Psoas muscle (tissue), 8 donors: ENCODE results near the gene GABBR2. TPM values are rescaled to one million over a fixed set of nuclear protein-coding genes. Genes with fewer than 3 reads are reported as not detected.

Source experiments
- ATAC-seq, 4 donors: fragments of 200-7000 bp; cut with Tn5 transposase; one replicate each; pipeline ENCODE4 v1.9.1; 2020; ENCODE audit warnings: moderate library complexity in 3 of 4, mild to moderate bottlenecking in 2 of 4
- DNase-seq, 2 donors: peaks; one replicate each; pipeline ENCODE4 v3.0.0-alpha.2; 2020
- H3K27ac ChIP-seq: fragments of 200-600 bp; one replicate; pipeline ENCODE4 v1.8.0; 2022
- H3K27me3 ChIP-seq, 3 donors: fragments of 200-600 bp in 1 of 3; one replicate each; pipeline versions ENCODE4 v1.6.1 to v1.8.0; 2013 to 2022; ENCODE audit warnings: low read length in 2 of 3, mild to moderate bottlenecking in 2 of 3, moderate library complexity in 1 of 3; ENCODE audit not compliant: insufficient read depth in 3 of 3
- H3K36me3 ChIP-seq, 2 donors: fragments of 200-600 bp in 1 of 2; one replicate each; pipeline versions ENCODE4 v1.6.1 to v1.8.0; 2013 to 2022; ENCODE audit warnings: low read depth in 1 of 2, mild to moderate bottlenecking in 1 of 2, moderate library complexity in 1 of 2; ENCODE audit not compliant: insufficient read depth in 1 of 2
- H3K4me1 ChIP-seq: fragments of 200-600 bp; one replicate; pipeline ENCODE4 v1.8.0; 2022
- H3K4me3 ChIP-seq: fragments of 200-600 bp; one replicate; pipeline ENCODE4 v1.8.0; 2022; ENCODE audit warnings: mild to moderate bottlenecking
- H3K9me3 ChIP-seq: fragments of 200-600 bp; one replicate; pipeline ENCODE4 v1.8.0; 2022
- WGBS, 3 donors: extraction: QIAGEN DNeasy Blood & Tissue Kit; methylation state at CpG; one replicate each; pipeline versions ENCODE4 v1.1.6 to v1.1.7; 2013; 5-methylcytosine and 5-hydroxymethylcytosine counted together
- intact Hi-C, 2 donors: fragments of 100-400 bp; cut with DNase I; formaldehyde crosslinking; loops; one replicate each; pipeline versions ENCODE4 v1.11.0 to v1.14.2; 2022
- polyA plus RNA-seq, 3 donors: library from polyadenylated mRNA; stranded (reverse); fragments of 200-250 nt; gene quantifications; one replicate each; pipeline ENCODE4 v1.2.3, GENCODE V29; 2013
- total RNA-seq, 4 donors: library from RNA; stranded (reverse); fragmentation: NEBNext Ultra II Directional in 2 of 4; extraction: Animal tissue kit (Norgen Biotek cat#: 25700) in 2 of 4; gene quantifications; one replicate each; pipeline versions ENCODE4 v1.2.1 to v1.2.4, GENCODE V29; 2021 to 2023
- TF ChIP-seq, protein P1 (sequence below): fragments of 200-600 bp; IDR thresholded peaks from one replicate; pipeline ENCODE4 v1.8.0; 2022; ENCODE audit warnings: antibody characterized with exemption
- donor health status: healthy with polysubstance abuse.
- donor health status: DM: no; HTN: no; CAD: no; lungs with moderate emphysema.
- donor health status: Bipolar disorder and iron deficiency.
- donor health status: healthy.
- donor health status: DM: yes; HTN: yes; CAD: no.
- donor health status: DM: no; HTN: no; CAD: no.
- donor health status: DM: no; HTN: no; CAD: no.
- donor health status: DM: yes; HTN: yes; CAD: no.

The GABBR2 gene
- total and polyA plus RNA-seq, 7 donors, result 0.08 to 0.66 (median 0.38) TPM

- Histone ChIP-seq H3K27me3 (peaks cover 0 to 4% (median 0%) of the 10 kb centered on the region in 3 donors), H3K4me3 (no peak overlapping the region), H3K27ac (no peak overlapping the region), H3K9me3 (no peaks in the 10 kb centered on the region), H3K4me1 (no peaks in the 10 kb centered on the region), H3K36me3 (no peaks in the 10 kb centered on the region)
- no peak for ATAC-seq
- 63 to 86% (median 71%) methylated on average over 3 of the region's 3 CpGs for WGBS, 3 donors
- no peak for DNase-seq
- intact Hi-C loops, result no loop called here
- TF ChIP-seq, protein P1, sequence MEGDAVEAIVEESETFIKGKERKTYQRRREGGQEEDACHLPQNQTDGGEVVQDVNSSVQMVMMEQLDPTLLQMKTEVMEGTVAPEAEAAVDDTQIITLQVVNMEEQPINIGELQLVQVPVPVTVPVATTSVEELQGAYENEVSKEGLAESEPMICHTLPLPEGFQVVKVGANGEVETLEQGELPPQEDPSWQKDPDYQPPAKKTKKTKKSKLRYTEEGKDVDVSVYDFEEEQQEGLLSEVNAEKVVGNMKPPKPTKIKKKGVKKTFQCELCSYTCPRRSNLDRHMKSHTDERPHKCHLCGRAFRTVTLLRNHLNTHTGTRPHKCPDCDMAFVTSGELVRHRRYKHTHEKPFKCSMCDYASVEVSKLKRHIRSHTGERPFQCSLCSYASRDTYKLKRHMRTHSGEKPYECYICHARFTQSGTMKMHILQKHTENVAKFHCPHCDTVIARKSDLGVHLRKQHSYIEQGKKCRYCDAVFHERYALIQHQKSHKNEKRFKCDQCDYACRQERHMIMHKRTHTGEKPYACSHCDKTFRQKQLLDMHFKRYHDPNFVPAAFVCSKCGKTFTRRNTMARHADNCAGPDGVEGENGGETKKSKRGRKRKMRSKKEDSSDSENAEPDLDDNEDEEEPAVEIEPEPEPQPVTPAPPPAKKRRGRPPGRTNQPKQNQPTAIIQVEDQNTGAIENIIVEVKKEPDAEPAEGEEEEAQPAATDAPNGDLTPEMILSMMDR, result no peak
These were observed 137.1 kb downstream of the GABBR2 start for GRCh38 chr9:98571643-98572042.

DNA sequence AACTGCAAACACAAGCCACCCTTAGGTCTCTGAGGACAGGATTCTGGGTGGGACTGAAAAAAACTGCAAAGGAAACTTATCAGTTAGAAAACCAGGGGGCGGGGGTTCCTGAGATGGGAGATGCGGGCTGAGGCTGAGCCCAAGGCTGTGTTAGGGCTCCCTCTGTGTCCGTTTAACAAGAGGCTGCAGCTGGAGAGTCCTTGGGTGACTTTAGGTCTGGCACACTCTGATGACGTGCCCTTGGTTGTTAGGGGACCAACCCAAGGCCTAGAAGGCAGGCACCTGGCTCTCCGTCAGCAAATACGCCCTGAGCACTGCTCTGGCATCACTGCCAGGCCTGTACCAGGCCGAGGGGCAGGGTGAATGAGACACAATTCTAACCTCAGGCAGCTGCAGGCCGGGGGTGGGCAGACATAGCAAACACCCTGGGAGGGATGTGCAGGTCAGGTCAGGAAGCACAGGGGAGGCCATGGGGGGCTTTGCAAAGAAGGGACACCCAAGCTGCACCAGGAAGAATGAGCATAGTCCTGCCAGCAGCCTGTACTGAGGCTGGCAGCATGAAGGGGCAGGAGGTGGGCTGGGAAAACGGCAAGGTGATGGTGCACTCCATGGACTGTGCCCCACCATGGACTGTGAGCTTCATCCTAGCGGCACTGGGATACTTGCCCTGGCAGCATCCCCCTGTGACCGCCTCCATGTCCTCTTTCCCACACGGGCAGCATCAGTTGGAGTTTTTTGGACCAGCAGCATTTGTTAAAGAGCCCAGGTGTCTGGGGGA, 137.9 kb downstream of the GABBR2 start:
- intact Hi-C loops, result no loop called here
- TF ChIP-seq, protein P1, result no peak
- no peak overlapping the region for H3K27ac ChIP-seq
- DNase-seq, result no peak
- no peak overlapping the region for H3K4me3 ChIP-seq
- no peaks in the 10 kb centered on the region for H3K36me3 ChIP-seq
- no peaks in the 10 kb centered on the region for H3K4me1 ChIP-seq
- H3K27me3 ChIP-seq, result peaks cover 0 to 4% (median 0%) of the 10 kb centered on the region in 3 donors
- 63 to 71% (median 69%) methylated on average over 12 of the region's 12 CpGs for WGBS, 3 donors
- no peaks in the 10 kb centered on the region for H3K9me3 ChIP-seq
- ATAC-seq, result no peak

DNA sequence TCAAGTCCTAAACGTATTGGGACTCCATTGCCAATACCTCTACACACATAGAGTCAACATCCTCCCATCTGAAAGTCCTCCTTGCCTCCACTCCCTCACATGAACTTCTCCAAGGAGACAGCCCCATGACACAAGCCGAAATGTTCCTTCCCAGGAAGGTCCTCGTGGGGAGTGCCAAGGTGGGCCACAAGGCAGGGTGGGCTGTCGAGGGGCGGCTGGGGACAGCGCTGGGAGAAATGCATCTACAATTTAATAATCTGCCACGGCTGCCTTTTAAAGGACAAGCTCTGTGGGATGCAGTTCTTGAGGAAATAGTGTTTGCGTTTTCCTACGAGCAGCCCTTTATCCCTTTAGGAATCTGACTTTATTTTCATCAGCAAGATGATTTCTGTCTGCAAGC, 138.7 kb downstream of the GABBR2 start:
- DNase-seq (no peak), ATAC-seq (no peak)
- intact Hi-C loops, result no loop called here
- Histone ChIP-seq H3K27ac (no peak overlapping the region), H3K4me3 (no peak overlapping the region), H3K4me1 (no peaks in the 10 kb centered on the region), H3K27me3 (peaks cover 0 to 4% (median 0%) of the 10 kb centered on the region in 3 donors), H3K36me3 (no peaks in the 10 kb centered on the region), H3K9me3 (no peaks in the 10 kb centered on the region)
- TF ChIP-seq, protein P1, result no peak
- WGBS, 3 donors, result 76 to 78% (median 77%) methylated on average over 9 of the region's 9 CpGs

- H3K27ac ChIP-seq, result no peak overlapping the region
- intact Hi-C loops, result no loop called here
- peaks cover 0 to 4% (median 0%) of the 10 kb centered on the region in 3 donors for H3K27me3 ChIP-seq
- DNase-seq (no peak), ATAC-seq (no peak)
- WGBS, 3 donors, result 65 to 79% (median 69%) methylated on average over 4 of the region's 4 CpGs
- TF ChIP-seq, protein P1, result no peak
- H3K4me1 ChIP-seq, result no peaks in the 10 kb centered on the region
- H3K36me3 ChIP-seq, result no peaks in the 10 kb centered on the region
- H3K9me3 ChIP-seq, result no peaks in the 10 kb centered on the region
- H3K4me3 ChIP-seq, result no peak overlapping the region
These were observed 139.2 kb downstream of the GABBR2 start for GRCh38 chr9:98569491-98569890.
